Colonic mucosa (tissue), 4 donors: ENCODE data around the gene COX7A2L. TPM values are rescaled to one million over a fixed set of nuclear protein-coding genes. Genes with fewer than 3 reads are reported as not detected.
"Not testable (repeated sequence)": the region's sequence is repeated elsewhere in the genome, so short reads cannot be mapped to it uniquely, and the experiment has no call there.

Experiments used
- DNase-seq: peaks from one replicate; pipeline ENCODE4 v3.0.0-alpha.2; 2020
- H3K27ac ChIP-seq: fragments of 200-600 bp; one replicate; pipeline ENCODE4 v1.8.0; 2021
- H3K27me3 ChIP-seq: fragments of 200-600 bp; one replicate; pipeline ENCODE4 v1.8.0; 2021
- H3K36me3 ChIP-seq: fragments of 200-600 bp; one replicate; pipeline ENCODE4 v1.8.0; 2021
- H3K4me1 ChIP-seq: fragments of 200-600 bp; one replicate; pipeline ENCODE4 v1.8.0; 2021; ENCODE audit warnings: mild to moderate bottlenecking
- H3K4me3 ChIP-seq: fragments of 200-600 bp; one replicate; pipeline ENCODE4 v1.8.0; 2021
- H3K9ac ChIP-seq, 2 donors: one replicate each; pipeline ENCODE4 v1.7.0; 2013; ENCODE audit warnings: control low read depth in 2 of 2, low read depth in 2 of 2, low read length in 2 of 2
- H3K9me3 ChIP-seq: fragments of 200-600 bp; one replicate; pipeline ENCODE4 v1.8.0; 2021
- intact Hi-C: fragments of 100-400 bp; cut with DNase I; formaldehyde crosslinking; loops from one replicate; pipeline ENCODE4 v1.14.1; 2022
- total RNA-seq, 2 donors: library from RNA; stranded (reverse); fragmentation: NEBNext Ultra II Directional in 1 of 2; extraction: Animal tissue kit (Norgen Biotek cat#: 25700) in 1 of 2; gene quantifications; one replicate each; pipeline ENCODE4 v1.2.1, GENCODE V29; 2021
- TF ChIP-seq, protein P1 (sequence below): fragments of 200-600 bp; IDR thresholded peaks from one replicate; pipeline ENCODE4 v1.8.0; 2022; ENCODE audit warnings: antibody characterized with exemption, mild to moderate bottlenecking
- donor health status: healthy.
- donor health status: DM: no; HTN: no; CAD: no.
- donor health status: DM: no; HTN: no; CAD: no.

COX7A2L gene
- total RNA-seq, 2 donors from 2014 or later = 128 to 131 TPM

DNA sequence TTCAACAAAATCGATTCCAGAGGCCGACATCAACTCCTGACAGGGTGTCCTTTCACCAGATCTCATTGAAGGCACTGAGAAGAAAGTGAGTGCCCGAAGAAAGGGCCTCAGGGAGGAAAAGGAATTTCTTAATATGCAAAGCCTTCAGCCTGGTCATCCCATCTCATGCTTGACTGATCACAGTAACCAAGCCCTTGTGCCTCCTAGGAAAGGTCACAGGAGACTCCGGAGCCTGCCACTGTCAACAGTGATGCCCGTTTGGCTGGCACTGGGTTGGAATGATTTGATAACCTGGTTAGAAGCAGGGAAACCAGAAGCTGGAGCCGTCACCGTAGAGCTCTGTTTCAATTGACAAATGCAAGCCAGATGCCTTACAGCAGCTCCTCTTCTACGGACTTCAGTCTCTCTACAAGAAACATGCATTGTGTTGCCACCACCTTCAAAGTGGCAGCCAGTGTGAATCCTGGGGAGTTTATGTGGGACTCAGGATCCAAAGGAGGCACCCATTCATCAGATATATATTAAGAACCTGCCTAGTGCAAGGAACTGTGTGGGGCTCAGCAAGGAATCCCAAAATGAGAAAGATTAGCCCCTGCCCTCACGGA, 24.6 kb downstream of the COX7A2L start:
- no peaks in the 10 kb centered on the region for H3K36me3 ChIP-seq
- H3K9ac ChIP-seq = no peak overlapping the region
- intact Hi-C loops = no loop called here
- H3K4me3 ChIP-seq = no peak overlapping the region
- no peaks in the 10 kb centered on the region for H3K27me3 ChIP-seq
- H3K27ac ChIP-seq = no peak overlapping the region
- H3K9me3 ChIP-seq = no peaks in the 10 kb centered on the region
- TF ChIP-seq, protein P1, sequence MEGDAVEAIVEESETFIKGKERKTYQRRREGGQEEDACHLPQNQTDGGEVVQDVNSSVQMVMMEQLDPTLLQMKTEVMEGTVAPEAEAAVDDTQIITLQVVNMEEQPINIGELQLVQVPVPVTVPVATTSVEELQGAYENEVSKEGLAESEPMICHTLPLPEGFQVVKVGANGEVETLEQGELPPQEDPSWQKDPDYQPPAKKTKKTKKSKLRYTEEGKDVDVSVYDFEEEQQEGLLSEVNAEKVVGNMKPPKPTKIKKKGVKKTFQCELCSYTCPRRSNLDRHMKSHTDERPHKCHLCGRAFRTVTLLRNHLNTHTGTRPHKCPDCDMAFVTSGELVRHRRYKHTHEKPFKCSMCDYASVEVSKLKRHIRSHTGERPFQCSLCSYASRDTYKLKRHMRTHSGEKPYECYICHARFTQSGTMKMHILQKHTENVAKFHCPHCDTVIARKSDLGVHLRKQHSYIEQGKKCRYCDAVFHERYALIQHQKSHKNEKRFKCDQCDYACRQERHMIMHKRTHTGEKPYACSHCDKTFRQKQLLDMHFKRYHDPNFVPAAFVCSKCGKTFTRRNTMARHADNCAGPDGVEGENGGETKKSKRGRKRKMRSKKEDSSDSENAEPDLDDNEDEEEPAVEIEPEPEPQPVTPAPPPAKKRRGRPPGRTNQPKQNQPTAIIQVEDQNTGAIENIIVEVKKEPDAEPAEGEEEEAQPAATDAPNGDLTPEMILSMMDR = no peak
- no peaks in the 10 kb centered on the region for H3K4me1 ChIP-seq
- DNase-seq = no peak

- Histone ChIP-seq H3K36me3 (no peaks in the 10 kb centered on the region), H3K9me3 (no peaks in the 10 kb centered on the region), H3K27ac (no peak overlapping the region), H3K27me3 (no peaks in the 10 kb centered on the region), H3K4me1 (no peaks in the 10 kb centered on the region), H3K9ac (no peak overlapping the region), H3K4me3 (no peak overlapping the region)
- TF ChIP-seq, protein P1 = no peak
- DNase-seq = no peak
- intact Hi-C loops = no loop called here
These were observed 25.4 kb downstream of the COX7A2L start for GRCh38 chr2:42335514-42336104.

DNA sequence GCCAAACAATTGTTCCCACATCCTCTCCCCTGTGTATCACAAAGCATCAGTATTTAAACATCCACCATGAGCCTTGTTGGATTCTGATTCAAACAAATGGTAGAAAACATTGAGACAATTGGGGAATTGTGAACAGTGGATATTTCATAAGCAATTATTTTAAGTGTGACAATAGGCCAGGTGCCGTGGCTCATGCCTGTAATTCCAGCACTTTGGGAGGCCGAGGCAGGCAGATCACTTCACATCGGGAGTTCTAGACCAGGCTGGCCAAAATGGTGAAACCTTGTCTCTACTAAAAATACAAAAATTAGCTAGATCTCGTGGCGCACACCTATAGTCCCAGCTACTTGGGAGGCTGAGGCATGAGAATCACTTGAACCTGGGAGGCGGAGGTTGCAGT, 26.2 kb downstream of the COX7A2L start:
- H3K9me3 ChIP-seq, DNase-seq, intact Hi-C loops, H3K4me1 ChIP-seq, H3K27ac ChIP-seq, H3K9ac ChIP-seq, H3K27me3 ChIP-seq, H3K4me3 ChIP-seq, H3K36me3 ChIP-seq: not testable (repeated sequence)

- Histone ChIP-seq H3K4me3 (no peak overlapping the region), H3K9ac (no peak overlapping the region), H3K27me3 (no peaks in the 10 kb centered on the region), H3K36me3 (no peaks in the 10 kb centered on the region), H3K4me1 (no peaks in the 10 kb centered on the region), H3K27ac (no peak overlapping the region), H3K9me3 (no peaks in the 10 kb centered on the region)
- TF ChIP-seq, protein P1 = no peak
- intact Hi-C loops = no loop called here
- no peak for DNase-seq
These were observed 26.8 kb downstream of the COX7A2L start for GRCh38 chr2:42334220-42334619.

DNA sequence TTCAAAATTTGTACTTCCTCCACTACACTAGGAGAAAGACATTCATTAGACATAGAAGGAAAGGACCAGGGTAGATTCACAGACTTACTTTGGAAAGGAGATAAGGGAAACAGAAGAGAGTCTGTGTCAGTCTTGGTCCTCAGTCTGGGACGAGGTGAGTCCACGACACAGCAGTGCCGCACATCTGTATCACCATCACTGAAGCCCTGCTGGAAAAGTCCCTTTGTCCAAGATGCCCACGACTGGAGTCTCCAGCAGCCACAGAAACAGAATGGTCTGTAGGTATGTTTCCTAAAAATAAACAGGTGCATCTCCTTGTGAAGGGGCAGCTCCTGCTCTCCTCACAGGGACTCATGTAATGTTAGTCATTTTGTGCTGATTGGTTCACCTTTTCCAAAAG, 27.4 kb downstream of the COX7A2L start:
- Histone ChIP-seq H3K36me3 (no peaks in the 10 kb centered on the region), H3K9me3 (no peaks in the 10 kb centered on the region), H3K9ac (no peak overlapping the region), H3K27me3 (no peaks in the 10 kb centered on the region), H3K27ac (no peak overlapping the region), H3K4me1 (no peaks in the 10 kb centered on the region), H3K4me3 (no peak overlapping the region)
- TF ChIP-seq, protein P1 = no peak
- intact Hi-C loops = no loop called here
- DNase-seq = no peak

DNA sequence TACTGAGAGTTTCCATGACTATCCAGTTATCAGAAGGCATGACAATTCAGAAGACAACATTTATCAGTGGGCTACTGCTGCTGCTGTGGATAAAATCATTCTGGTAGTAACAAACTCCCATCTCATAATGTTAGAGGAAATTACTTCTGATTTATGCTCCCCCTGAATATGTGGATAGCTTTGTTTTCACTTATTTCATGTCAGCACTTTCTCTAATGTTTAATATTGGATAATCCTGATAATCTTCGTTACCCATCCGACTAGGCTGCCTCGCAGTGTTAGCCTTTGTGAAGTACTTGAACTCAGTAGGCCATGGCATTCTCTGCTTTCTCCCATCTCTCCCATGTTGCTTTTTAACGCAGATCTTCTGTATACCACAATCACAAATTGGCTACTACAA, 28.4 kb downstream of the COX7A2L start:
- intact Hi-C loops = no loop called here
- no peaks in the 10 kb centered on the region for H3K27me3 ChIP-seq

More for the DNA sequence above, 28.4 kb downstream of the COX7A2L start:
- Histone ChIP-seq H3K4me3 (no peak overlapping the region), H3K36me3 (no peaks in the 10 kb centered on the region), H3K4me1 (no peaks in the 10 kb centered on the region), H3K9me3 (no peaks in the 10 kb centered on the region), H3K9ac (no peak overlapping the region), H3K27ac (no peak overlapping the region)
- no peak for DNase-seq
- TF ChIP-seq, protein P1 = no peak
